PC-3 (cell line): ENCODE results near the gene TWF2. TPM values are rescaled to one million over a fixed set of nuclear protein-coding genes. Genes with fewer than 3 reads are reported as not detected.

ENCODE experiments used
- ATAC-seq: fragments of 200-7000 bp; cut with Tn5 transposase; 2 replicates; pipeline ENCODE4 v1.9.1; 2020; ENCODE audit warnings: mild to moderate bottlenecking, moderate library complexity
- BruUV-seq: library from RNA; stranded (reverse); fragments of 400-500 nt; replicated peaks from 2 replicates; lab custom pipeline; 2021; lab: Mats Ljungman, UMichigan
- CTCF ChIA-PET: fragments of 300-600 bp; sonication (Branson Sonifier 250); formaldehyde crosslinking; loops from one replicate; lab custom pipeline; 2022; ENCODE audit warnings: antibody characterized with exemption; lab: Charles Lee
- POLR2A ChIA-PET: fragments of 300-600 bp; sonication (Branson Sonifier 250); formaldehyde crosslinking; loops from one replicate; lab custom pipeline; 2022; ENCODE audit warnings: antibody characterized with exemption; ENCODE audit not compliant: unreplicated experiment; lab: Charles Lee
- DNase-seq: peaks from one replicate; pipeline ENCODE4 v3.0.0-alpha.2; 2015
- H2AFZ ChIP-seq: fragments of 300-600 bp; sonication (generic); 2 replicates; pipeline ENCODE4 v1.6.0; 2016; ENCODE audit warnings: antibody characterized with exemption, low read length
- H3F3A ChIP-seq: fragments of 300-600 bp; sonication (generic); one replicate; pipeline ENCODE4 v1.6.0; 2017; ENCODE audit warnings: antibody characterized with exemption, low read length, control low read depth, mild to moderate bottlenecking; ENCODE audit not compliant: unreplicated experiment
- H3K27ac ChIP-seq: fragments of 300-600 bp; sonication (generic); 2 replicates; pipeline ENCODE4 v1.5.1; 2016; ENCODE audit warnings: mild to moderate bottlenecking, low read length
- H3K27me3 ChIP-seq: fragments of 300-600 bp; sonication (generic); 2 replicates; pipeline ENCODE4 v1.6.1; 2016; ENCODE audit warnings: low read length, mixed read lengths
- H3K36me3 ChIP-seq: fragments of 300-600 bp; sonication (generic); 2 replicates; pipeline ENCODE4 v1.6.1; 2016; ENCODE audit warnings: low read depth, mixed run types, low read length, mixed read lengths
- H3K4me1 ChIP-seq: fragments of 300-600 bp; sonication (generic); 2 replicates; pipeline ENCODE4 v1.5.1; 2016; ENCODE audit warnings: low read length; ENCODE audit not compliant: insufficient read depth
- H3K4me2 ChIP-seq: fragments of 300-600 bp; sonication (generic); 2 replicates; pipeline ENCODE4 v1.6.0; 2016; ENCODE audit warnings: low read length
- H3K4me3 ChIP-seq: fragments of 300-600 bp; sonication (generic); 2 replicates; pipeline ENCODE4 v1.5.1; 2016; ENCODE audit warnings: mild to moderate bottlenecking, low read length, mixed read lengths
- H3K79me2 ChIP-seq: fragments of 300-600 bp; sonication (generic); 2 replicates; pipeline ENCODE4 v1.6.1; 2017; ENCODE audit warnings: low read length, mixed read lengths
- H3K9ac ChIP-seq: fragments of 300-600 bp; sonication (generic); 2 replicates; pipeline ENCODE4 v1.6.0; 2016; ENCODE audit warnings: mild to moderate bottlenecking, low read length
- H3K9me2 ChIP-seq: fragments of 300-600 bp; sonication (generic); replicated peaks from 2 replicates; pipeline ENCODE4 v1.6.1; 2016; ENCODE audit warnings: mixed run types, low read length, mixed read lengths
- H3K9me3 ChIP-seq: fragments of 300-600 bp; sonication (generic); 2 replicates; pipeline ENCODE4 v1.6.1; 2016; ENCODE audit warnings: low read length, mixed read lengths
- H4K20me1 ChIP-seq: fragments of 300-600 bp; sonication (generic); 2 replicates; pipeline ENCODE4 v1.6.1; 2016; ENCODE audit warnings: low read length, mixed read lengths
- CTCF ChIP-seq: fragments of 300-600 bp; sonication (generic); conservative IDR thresholded peaks from 2 replicates; pipeline ENCODE4 v1.5.1; 2017; ENCODE audit warnings: antibody characterized with exemption, low read depth, mild to moderate bottlenecking, low read length
- EZH2 ChIP-seq: fragments of 300-600 bp; sonication (generic); IDR thresholded peaks from one replicate; pipeline ENCODE4 v1.6.1; 2017; ENCODE audit warnings: antibody characterized with exemption, mild to moderate bottlenecking, low read length; ENCODE audit not compliant: unreplicated experiment
- EZH2phosphoT487 ChIP-seq: fragments of 300-600 bp; sonication (generic); IDR thresholded peaks from 2 replicates; pipeline ENCODE4 v1.6.1; 2018; ENCODE audit warnings: mild to moderate bottlenecking, antibody characterized with exemption, low read length, borderline replicate concordance
- intact Hi-C: fragments of 100-400 bp; cut with micrococcal nuclease; formaldehyde crosslinking; loops from 2 replicates; pipeline ENCODE4 v1.9.0; 2023
- total RNA-seq: library from RNA; depleted of rRNA; stranded (reverse); fragments of >200 nt; gene quantifications from 2 replicates; pipeline ENCODE4 v1.2.3, GENCODE V29; 2014

Gene TWF2
- total RNA-seq, 1 experiment from 2014 or later: 147 TPM

DNA sequence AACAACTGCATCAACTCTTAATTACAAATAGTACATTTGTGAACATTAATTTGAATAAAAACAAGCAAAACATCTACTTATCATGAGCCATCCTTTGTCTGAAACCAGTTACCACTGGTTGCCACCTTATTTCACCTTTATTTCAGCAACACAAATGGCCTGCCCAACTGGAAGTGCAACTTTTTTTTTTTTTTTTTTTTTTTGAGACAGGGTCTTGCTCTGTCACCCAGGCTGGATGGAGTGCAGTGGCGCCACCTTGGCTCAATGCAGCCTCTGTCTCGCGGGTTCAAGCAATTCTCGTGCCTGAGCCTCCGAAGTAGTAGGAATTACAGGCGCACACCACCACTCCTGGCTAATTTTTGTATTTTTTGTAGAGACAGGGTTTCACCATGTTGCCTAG, 26.4 kb upstream of the TWF2 start:
- Histone ChIP-seq H3K4me1 (peaks cover 11% of the 10 kb centered on the region), H3K27ac (no peak overlapping the region), H2AFZ (no peak overlapping the region), H3K79me2 (peaks cover 89% of the 10 kb centered on the region), H3K9ac (no peak overlapping the region), H3K9me2 (no peaks in the 10 kb centered on the region), H3K9me3 (no peaks in the 10 kb centered on the region), H3K27me3 (no peaks in the 10 kb centered on the region), H3K4me2 (no peak overlapping the region), H3K36me3 (peaks cover 86% of the 10 kb centered on the region), H4K20me1 (peaks cover 42% of the 10 kb centered on the region), H3K4me3 (no peak overlapping the region), H3F3A (peaks cover 7% of the 10 kb centered on the region)
- POLR2A ChIA-PET: no interaction called here
- DNase-seq (peak; percentile 54), ATAC-seq (no peak)
- CTCF ChIA-PET: no interaction called here
- TF ChIP-seq EZH2 (no peak), CTCF (no peak; the same call in 1 of the 2 replicates), EZH2phosphoT487 (no peak)
- no TSS peak for BruUV-seq
- intact Hi-C loops: no loop called here

DNA sequence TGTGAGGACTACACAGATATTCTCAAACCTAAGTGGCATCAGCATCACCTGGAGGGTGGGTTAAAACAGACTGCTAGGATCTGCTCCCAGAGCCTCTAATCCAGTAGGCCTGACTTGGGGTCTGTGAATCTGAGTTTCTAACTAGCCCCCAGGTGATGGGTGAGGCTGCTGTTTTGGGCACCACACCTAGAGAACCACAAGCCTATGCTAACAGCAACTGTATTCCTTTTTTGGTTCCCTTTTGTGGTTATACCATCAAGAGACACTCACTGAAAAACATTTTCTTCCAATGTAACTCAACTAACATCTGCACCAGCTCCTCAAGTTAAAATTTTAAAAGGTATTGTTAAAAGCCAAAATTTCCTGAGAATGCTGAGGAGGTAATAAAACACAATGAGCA, 23.5 kb upstream of the TWF2 start:
- ATAC-seq (no peak), DNase-seq (no peak)
- no peak for TF ChIP-seq CTCF
- no peak for TF ChIP-seq EZH2
- TF ChIP-seq EZH2phosphoT487: no peak
- ChIA-PET CTCF (no interaction called here), POLR2A (no interaction called here)
- H3K9me3 ChIP-seq: no peaks in the 10 kb centered on the region
- H3F3A ChIP-seq: no peaks in the 10 kb centered on the region
- H4K20me1 ChIP-seq: peaks cover 23% of the 10 kb centered on the region
- no peak overlapping the region for H2AFZ ChIP-seq
- H3K27ac ChIP-seq: no peak overlapping the region
- H3K4me3 ChIP-seq: no peak overlapping the region
- H3K36me3 ChIP-seq: peaks cover 89% of the 10 kb centered on the region
- no peak overlapping the region for H3K4me2 ChIP-seq
- no peaks in the 10 kb centered on the region for H3K27me3 ChIP-seq
- no peak overlapping the region for H3K9ac ChIP-seq
- no peaks in the 10 kb centered on the region; the same call in 1 of the 2 replicates for H3K4me1 ChIP-seq
- intact Hi-C loops: no loop called here
- H3K79me2 ChIP-seq: peaks cover 60% of the 10 kb centered on the region
- BruUV-seq: no TSS peak
- H3K9me2 ChIP-seq: no peaks in the 10 kb centered on the region

- H4K20me1 ChIP-seq: peaks cover 14% of the 10 kb centered on the region; the same call in 1 of the 2 replicates
- no peak for DNase-seq
- CTCF ChIA-PET: no interaction called here
- H3F3A ChIP-seq: peaks cover under 1% of the 10 kb centered on the region
- H3K4me2 ChIP-seq: no peak overlapping the region
- no peak overlapping the region for H3K9ac ChIP-seq
- no peak overlapping the region for H3K27ac ChIP-seq
- TF ChIP-seq CTCF (no peak), EZH2phosphoT487 (no peak), EZH2 (no peak)
- H2AFZ ChIP-seq: no peak overlapping the region
- POLR2A ChIA-PET: no interaction called here
- no peaks in the 10 kb centered on the region for H3K4me1 ChIP-seq
- intact Hi-C loops: no loop called here
- no peaks in the 10 kb centered on the region for H3K9me3 ChIP-seq
- peaks cover 39% of the 10 kb centered on the region for H3K79me2 ChIP-seq
- no peak for ATAC-seq
- H3K9me2 ChIP-seq: no peaks in the 10 kb centered on the region
- BruUV-seq: no TSS peak
- no peak overlapping the region for H3K4me3 ChIP-seq
- no peaks in the 10 kb centered on the region for H3K27me3 ChIP-seq
- peaks cover 90% of the 10 kb centered on the region for H3K36me3 ChIP-seq
Observed at GRCh38 chr3:52259448-52259847, 20.5 kb upstream of the TWF2 start.
